HG03457 (cell line): Measurements from ENCODE around the gene PSD4.

ENCODE experiments used
- ATAC-seq: cut with Tn5 transposase; IDR thresholded peaks from one replicate; pipeline ENCODE4 v1.9.1; 2021; ENCODE audit warnings: moderate number of reproducible peaks; ENCODE audit not compliant: unreplicated experiment

PSD4 gene

GRCh38 chr2:113141451-113141850, 32.3 kb upstream of the PSD4 start:
- ATAC-seq: no peak

- ATAC-seq: no peak
Observed at GRCh38 chr2:113142290-113142689, 31.5 kb upstream of the PSD4 start.

GRCh38 chr2:113144259-113144658, 29.5 kb upstream of the PSD4 start:
- ATAC-seq: no peak

- no peak for ATAC-seq
Observed at GRCh38 chr2:113148606-113149552, 24.9 kb upstream of the PSD4 start.

GRCh38 chr2:113149553-113150257, 24.1 kb upstream of the PSD4 start:
- ATAC-seq: no peak

DNA sequence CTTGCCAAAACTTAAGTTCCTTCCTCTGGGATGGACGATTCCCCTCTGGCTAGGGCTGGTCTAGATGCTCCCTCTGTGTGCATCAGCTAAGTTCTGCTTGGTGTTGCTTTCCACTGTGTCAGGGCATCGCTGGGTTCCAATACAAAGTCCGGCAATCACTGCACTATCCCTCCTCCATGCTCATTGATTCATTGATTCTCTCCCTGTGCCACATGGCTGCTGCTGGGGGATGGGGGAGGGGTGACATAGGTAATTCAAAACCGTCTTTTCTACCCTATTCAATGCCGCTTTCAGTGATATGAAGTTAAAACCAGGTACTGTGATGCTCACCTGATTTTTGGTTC, 23.5 kb upstream of the PSD4 start:
- ATAC-seq: no peak

- no peak for ATAC-seq
Observed at GRCh38 chr2:113155331-113155730, 18.4 kb upstream of the PSD4 start.

GRCh38 chr2:113156278-113157117, 17.3 kb upstream of the PSD4 start:
- ATAC-seq: no peak

GRCh38 chr2:113157118-113157896, 16.5 kb upstream of the PSD4 start:
- ATAC-seq: no peak

DNA sequence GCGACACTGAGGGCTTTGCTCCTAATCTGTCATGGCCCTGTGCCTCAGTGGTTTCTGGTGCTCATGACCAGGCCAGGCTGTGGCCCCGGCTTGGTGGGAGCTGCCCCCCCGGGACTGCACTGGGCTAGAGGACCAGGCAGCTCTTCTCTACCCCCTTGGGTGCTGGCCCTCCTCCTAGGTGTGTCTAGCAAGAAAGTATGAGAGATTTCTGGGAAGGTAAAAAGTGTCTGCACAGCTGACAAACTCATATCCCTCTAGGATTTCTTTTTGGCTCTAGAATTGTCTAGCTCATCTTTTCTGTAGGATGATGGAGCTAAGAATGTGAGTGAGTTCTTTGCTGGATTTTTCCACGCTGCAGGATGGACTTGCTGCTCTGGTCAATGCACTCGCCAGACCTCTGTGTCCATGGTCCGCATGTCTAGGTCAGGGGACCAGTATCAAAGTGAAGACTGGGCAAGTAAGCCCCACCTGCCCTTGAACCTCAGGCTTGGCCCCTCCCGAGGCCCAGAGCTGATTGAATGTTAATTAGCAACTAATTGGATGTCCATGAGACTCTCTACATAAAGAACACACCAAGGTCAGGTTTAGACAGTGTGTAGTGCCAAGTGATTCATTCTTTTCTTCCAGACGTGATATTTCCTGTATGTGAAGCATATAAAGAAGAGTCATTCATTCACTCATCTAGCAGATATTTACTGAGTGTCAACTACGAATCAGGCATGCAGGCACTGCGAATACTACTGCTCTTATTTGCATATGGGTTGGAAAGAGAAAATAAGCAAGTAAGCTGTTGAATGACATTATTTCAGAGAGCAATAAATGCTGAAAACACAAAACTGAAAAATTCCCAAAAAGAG, 15.6 kb upstream of the PSD4 start:
- ATAC-seq: no peak

DNA sequence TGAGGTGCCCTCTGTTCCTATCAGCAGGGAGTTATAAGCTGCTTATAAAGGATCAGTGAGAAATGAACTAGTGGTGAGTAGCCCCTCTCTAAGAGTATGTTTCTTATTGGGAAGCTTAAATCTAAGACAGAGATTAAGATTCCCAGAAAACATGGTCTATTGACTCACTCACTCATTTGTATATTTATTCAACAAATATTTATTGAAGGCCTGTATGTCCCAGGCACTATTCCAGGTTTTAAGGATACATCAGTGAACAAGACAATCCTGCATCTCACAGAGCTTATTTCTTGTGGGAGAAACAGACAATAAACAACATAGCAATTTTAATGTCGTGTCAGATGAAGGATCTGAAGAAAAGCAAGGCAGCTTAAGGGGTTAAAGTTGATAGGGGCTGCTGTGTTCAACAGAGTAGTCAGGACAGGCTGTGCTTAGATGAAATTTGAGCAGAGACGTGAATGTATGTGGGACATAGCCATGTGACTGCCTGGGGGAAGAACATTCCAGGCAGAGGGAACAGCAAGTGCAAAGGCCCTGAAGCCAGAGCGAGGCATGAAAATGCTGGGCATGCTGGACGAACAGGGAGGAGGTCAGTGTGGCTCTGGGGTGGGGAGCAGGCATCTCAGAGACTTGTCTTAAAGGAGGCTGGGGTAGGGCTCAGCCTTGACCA, 14.8 kb upstream of the PSD4 start:
- ATAC-seq: no peak

DNA sequence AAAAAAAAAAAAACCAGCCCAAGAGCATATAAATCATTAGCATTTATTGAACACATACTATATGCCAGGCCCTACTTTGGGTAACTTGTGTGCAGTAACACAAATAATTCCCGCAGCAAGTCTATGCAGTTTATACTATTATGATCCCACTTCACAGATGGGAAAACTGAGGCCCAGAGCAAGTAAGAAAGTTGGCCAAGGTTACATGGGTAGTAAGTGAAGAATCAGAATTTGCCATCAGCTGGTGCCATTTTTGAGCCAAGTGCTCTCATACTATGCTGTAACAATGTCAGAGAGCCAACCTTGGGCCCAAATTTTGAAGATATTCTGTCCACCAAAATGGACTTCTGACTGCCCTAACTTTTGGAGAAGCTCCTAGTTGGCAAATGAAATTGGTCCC, 13.5 kb upstream of the PSD4 start:
- no peak for ATAC-seq

GRCh38 chr2:113160962-113161361, 12.8 kb upstream of the PSD4 start:
- no peak for ATAC-seq

DNA sequence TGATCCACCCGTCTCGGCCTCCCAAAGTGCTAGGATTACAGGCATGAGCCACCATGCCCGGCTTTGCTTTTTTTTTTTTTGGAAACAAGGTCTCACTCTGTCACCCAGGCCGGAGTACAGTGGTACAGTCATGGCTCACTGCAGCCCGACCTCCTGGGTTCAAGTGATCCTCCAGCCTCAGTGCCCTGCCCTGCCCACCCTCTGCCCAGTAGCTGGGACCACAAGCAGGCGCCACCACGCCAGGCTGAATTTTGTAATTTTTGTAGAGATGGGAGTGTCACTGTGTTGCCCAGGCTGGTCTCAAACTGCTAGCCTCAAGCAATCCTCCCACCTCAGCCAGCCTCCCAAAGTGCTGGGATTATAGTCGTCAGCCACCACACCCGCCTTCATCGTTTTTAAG, 11.6 kb upstream of the PSD4 start:
- ATAC-seq: no peak

DNA sequence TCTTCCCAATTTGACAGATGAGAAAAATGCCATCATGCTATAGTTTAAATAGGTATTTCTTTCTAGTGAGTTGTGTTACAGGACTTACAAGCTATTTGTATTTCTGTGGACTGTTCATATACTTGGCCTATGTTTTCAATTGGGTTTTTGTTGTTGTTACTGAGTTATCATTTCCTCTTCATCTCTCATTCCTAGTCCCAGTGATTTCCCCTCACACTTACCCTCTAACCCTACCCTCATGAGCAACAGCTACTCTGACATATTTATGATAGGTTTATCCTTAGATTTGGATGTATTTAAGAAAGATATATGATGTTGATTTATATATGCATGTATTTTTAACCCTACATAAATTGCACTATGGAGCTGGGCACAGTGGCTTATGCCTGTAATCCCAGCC, 10.9 kb upstream of the PSD4 start:
- ATAC-seq: no peak

- no peak for ATAC-seq
Observed at GRCh38 chr2:113164215-113164929, 9.4 kb upstream of the PSD4 start.

DNA sequence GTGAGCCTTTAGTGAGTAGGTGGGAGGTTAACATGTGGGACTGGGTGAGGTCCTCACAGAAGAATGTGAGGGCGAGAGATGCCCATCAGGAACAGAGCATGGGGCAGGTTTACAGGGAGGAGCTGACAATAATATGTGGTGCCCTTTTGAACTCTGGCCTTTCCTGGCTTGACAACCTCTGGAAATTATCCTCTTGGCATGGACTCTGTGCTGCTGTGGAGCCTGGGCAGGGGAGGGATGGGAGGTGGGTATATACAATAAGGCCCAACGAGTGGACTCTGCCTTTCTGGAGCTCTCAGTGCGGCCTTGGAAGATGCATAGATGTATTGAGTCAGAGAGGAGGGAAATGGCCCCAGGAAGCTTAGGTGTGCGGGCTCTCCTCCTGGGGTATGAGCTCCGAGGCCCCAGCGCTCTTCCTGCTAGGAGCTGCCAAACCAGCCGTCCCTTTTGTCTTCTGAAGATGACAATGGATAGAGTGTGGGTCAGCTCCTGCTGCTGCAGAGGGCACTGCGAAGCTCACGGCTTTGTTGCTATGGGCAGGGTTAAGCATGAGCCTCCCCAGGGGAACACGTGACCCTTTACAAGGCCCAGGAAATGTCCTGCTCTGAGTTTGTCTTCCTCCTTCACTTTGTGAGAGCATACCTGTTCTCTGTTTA, 8.7 kb upstream of the PSD4 start:
- ATAC-seq: no peak

GRCh38 chr2:113166187-113166645, 7.6 kb upstream of the PSD4 start:
- no peak for ATAC-seq
